Peyer's patch (tissue), 4 donors: ENCODE measurements around the gene COL23A1. TPM values are rescaled to one million over a fixed set of nuclear protein-coding genes. Genes with fewer than 3 reads are reported as not detected.

Source experiments
- DNase-seq, 3 donors: peaks; one replicate each; pipeline ENCODE4 v3.0.0-alpha.2; 2017 to 2019
- H3K27ac ChIP-seq, 4 donors: fragments of 200-600 bp; sonication (generic); one replicate each; pipeline ENCODE4 v1.5.1; 2016 to 2019
- H3K27me3 ChIP-seq, 2 donors: fragments of 200-600 bp; sonication (generic); one replicate each; pipeline ENCODE4 v1.5.1; 2019
- H3K36me3 ChIP-seq, 3 donors: fragments of 200-600 bp; sonication (generic); one replicate each; pipeline ENCODE4 v1.5.1; 2016 to 2019
- H3K4me1 ChIP-seq, 4 donors: fragments of 200-600 bp; sonication (generic); one replicate each; pipeline ENCODE4 v1.5.1; 2016 to 2019
- H3K4me3 ChIP-seq, 4 donors: fragments of 200-600 bp; sonication (generic); 1 replicate in 3 of 4; 2 replicates in 1 of 4; pipeline ENCODE4 v1.5.1; 2016 to 2019; ENCODE audit warnings: mild to moderate bottlenecking in 1 of 4
- H3K9me3 ChIP-seq, 4 donors: fragments of 200-600 bp; sonication (generic); one replicate each; pipeline ENCODE4 v1.5.1; 2016 to 2019; ENCODE audit warnings: mild to moderate bottlenecking in 1 of 4
- POLR2A ChIP-seq, 2 donors: fragments of 450-650 bp; IDR thresholded peaks; one replicate each; pipeline ENCODE4 v1.5.1; 2017; ENCODE audit warnings: antibody characterized with exemption in 2 of 2, mild to moderate bottlenecking in 2 of 2, moderate library complexity in 2 of 2
- total RNA-seq, 4 donors: library from RNA; depleted of rRNA; stranded (reverse); fragments of >200 nt; gene quantifications; one replicate each; pipeline ENCODE4 v1.1.0, GENCODE V29; 2016
- TF ChIP-seq, protein P1 (sequence below), 6 experiments: fragments of 450-650 bp in 4 of 6; fragments of 200-600 bp in 2 of 6; sonication (generic) in 1 of 6; IDR thresholded peaks; one replicate each; pipeline ENCODE4 v1.5.1; 2017 to 2019; ENCODE audit warnings: antibody characterized with exemption in 6 of 6, mild to moderate bottlenecking in 3 of 6, moderate library complexity in 1 of 6

COL23A1 gene
- total RNA-seq, 4 donors from 2014 or later = 0.57 to 5.8 (median 1.2) TPM; not detected in 1

DNA sequence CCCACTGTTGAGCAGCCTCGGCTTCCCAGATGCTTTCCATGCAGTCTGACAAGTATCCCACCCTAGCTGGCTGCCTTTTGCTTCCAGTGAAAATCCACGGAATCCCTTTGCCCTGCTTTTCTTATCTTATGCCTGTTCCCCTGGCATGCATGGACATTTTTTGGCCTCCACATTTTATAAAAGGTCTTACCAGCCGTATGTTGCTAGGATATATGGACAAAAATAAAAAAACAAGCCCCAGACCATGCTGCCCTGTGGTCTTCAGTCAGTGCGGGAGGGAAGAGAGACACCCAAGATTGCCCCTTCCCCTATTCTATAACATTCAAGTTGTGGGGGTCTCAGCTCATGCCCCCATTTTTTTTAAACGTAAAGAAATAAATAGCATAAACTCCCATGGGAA is 129.6 kb downstream of the COL23A1 start:
- peak overlapping the region in 2 of 4 donors; percentile 28 to 38 for H3K27ac ChIP-seq

DNA sequence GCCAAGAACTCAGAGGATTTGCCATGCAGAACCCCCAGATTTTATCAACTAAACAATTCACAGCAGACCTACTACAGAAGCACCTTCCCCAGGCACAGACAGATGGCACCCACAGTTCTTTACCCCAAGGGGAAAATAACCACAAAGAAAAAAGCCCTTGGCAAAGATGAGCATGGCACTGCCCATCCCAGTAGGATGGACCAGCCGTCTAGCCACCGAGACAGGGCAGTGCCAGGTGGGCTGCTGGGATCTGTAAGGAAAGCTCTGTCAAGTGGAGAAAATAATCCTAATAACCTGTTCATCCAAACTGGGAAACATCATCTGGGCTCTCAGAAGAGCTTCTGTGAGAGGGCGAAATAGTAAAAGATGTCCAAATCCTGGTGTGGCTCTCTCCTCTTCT is 130.0 kb downstream of the COL23A1 start:
- Histone ChIP-seq H3K27me3 (no peaks in the 10 kb centered on the region), H3K4me1 (peaks cover 0 to 6% (median 0%) of the 10 kb centered on the region in 4 donors), H3K9me3 (no peaks in the 10 kb centered on the region), H3K36me3 (no peaks in the 10 kb centered on the region), H3K4me3 (no peak overlapping the region), H3K27ac (peak overlapping the region in 2 of 4 donors; percentile 28 to 38)
- TF ChIP-seq, protein P1, sequence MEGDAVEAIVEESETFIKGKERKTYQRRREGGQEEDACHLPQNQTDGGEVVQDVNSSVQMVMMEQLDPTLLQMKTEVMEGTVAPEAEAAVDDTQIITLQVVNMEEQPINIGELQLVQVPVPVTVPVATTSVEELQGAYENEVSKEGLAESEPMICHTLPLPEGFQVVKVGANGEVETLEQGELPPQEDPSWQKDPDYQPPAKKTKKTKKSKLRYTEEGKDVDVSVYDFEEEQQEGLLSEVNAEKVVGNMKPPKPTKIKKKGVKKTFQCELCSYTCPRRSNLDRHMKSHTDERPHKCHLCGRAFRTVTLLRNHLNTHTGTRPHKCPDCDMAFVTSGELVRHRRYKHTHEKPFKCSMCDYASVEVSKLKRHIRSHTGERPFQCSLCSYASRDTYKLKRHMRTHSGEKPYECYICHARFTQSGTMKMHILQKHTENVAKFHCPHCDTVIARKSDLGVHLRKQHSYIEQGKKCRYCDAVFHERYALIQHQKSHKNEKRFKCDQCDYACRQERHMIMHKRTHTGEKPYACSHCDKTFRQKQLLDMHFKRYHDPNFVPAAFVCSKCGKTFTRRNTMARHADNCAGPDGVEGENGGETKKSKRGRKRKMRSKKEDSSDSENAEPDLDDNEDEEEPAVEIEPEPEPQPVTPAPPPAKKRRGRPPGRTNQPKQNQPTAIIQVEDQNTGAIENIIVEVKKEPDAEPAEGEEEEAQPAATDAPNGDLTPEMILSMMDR (IDR thresholded peaks at IDR 0.05) = no peak
- TF ChIP-seq POLR2A (IDR thresholded peaks at IDR 0.05) = no peak
- DNase-seq = peak in 1 of 3 donors; percentile 13

More for the DNA sequence above, 129.6 kb downstream of the COL23A1 start:
- Histone ChIP-seq H3K4me1 (peaks cover 0 to 6% (median 0%) of the 10 kb centered on the region in 4 donors), H3K27me3 (no peaks in the 10 kb centered on the region), H3K9me3 (no peaks in the 10 kb centered on the region), H3K4me3 (no peak overlapping the region), H3K36me3 (no peaks in the 10 kb centered on the region)
- peak in 1 of 3 donors; percentile 33 for DNase-seq
- TF ChIP-seq, protein P1 (IDR thresholded peaks at IDR 0.05) = no peak
- no peak for TF ChIP-seq POLR2A (IDR thresholded peaks at IDR 0.05)

DNA sequence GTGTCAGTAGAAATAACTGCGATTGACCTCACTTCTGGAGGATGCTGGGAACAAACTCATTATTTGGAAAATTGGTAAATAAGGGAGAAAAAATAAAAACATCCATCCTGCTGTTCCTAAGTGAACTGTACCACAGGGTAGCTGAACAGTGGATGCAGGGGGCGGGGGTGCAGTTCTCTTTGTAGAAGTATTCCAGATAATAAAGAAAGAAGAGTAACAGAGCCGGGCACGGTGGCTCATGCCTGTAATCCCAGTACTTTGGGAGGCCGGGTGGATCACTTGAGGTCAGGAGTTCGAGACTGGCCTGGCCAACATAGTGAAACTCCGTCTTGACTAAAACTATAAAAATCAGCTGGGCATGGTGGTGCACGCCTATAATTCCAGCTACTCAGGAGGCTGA is 132.1 kb downstream of the COL23A1 start:
- no peaks in the 10 kb centered on the region for H3K36me3 ChIP-seq
- DNase-seq = peak in 2 of 3 donors; percentile 14 to 37
- H3K27ac ChIP-seq = no peak overlapping the region
- H3K27me3 ChIP-seq = no peaks in the 10 kb centered on the region
- H3K4me3 ChIP-seq = no peak overlapping the region
- TF ChIP-seq, protein P1 (IDR thresholded peaks at IDR 0.05) = no peak
- no peak for TF ChIP-seq POLR2A (IDR thresholded peaks at IDR 0.05)
- no peaks in the 10 kb centered on the region for H3K9me3 ChIP-seq
- peaks cover 0 to 6% (median 0%) of the 10 kb centered on the region in 4 donors for H3K4me1 ChIP-seq

DNA sequence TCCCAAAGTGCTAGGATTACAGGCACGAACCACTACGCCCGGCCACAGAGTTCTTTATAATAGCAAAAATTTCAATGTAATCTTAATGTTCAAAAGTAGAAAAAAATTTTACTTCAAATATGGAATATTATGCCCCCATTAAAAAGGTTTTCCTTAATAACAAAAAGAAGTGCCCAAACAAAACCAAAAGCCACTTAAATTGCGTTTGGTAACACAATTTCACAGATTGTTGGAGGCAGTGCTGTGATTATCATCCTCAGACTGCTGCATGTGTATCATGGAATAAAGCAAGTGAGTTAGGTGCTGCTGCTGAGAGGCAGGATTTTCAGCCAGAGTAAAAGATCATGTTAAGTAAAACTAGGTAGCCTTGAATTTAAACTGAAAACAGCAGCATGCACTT is 132.7 kb downstream of the COL23A1 start:
- Histone ChIP-seq H3K27ac (no peak overlapping the region), H3K27me3 (no peaks in the 10 kb centered on the region), H3K4me1 (peaks cover 0 to 6% (median 0%) of the 10 kb centered on the region in 4 donors), H3K9me3 (no peaks in the 10 kb centered on the region), H3K4me3 (no peak overlapping the region), H3K36me3 (no peaks in the 10 kb centered on the region)
- no peak for DNase-seq
- TF ChIP-seq POLR2A (IDR thresholded peaks at IDR 0.05) = no peak
- TF ChIP-seq, protein P1 (IDR thresholded peaks at IDR 0.05) = no peak

DNA sequence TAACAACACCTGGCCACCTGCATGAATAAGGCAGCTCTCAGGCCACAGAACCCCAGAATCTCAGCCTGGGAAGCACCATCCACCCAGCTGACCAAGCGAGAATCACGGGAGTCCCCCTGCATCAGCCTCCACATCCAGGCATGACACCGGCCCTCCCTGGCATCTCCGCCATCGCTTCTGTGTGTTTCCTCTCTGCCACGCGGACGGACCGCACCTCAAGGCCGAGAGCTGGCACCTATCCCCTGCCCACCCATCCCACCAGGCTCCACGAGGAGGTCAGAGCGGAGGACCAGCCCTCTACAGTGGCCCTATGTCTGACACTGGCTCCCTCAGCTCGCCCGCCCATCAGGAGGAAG is 134.7 kb downstream of the COL23A1 start:
- H3K4me3 ChIP-seq = no peak overlapping the region
- H3K36me3 ChIP-seq = no peaks in the 10 kb centered on the region
- H3K27ac ChIP-seq = no peak overlapping the region
- H3K9me3 ChIP-seq = no peaks in the 10 kb centered on the region
- H3K4me1 ChIP-seq = no peaks in the 10 kb centered on the region
- DNase-seq = peak in 1 of 3 donors; percentile 33
- no peaks in the 10 kb centered on the region for H3K27me3 ChIP-seq
- TF ChIP-seq POLR2A (IDR thresholded peaks at IDR 0.05) = no peak
- TF ChIP-seq, protein P1 (IDR thresholded peaks at IDR 0.05) = no peak
